Vein endothelial cell (primary cell): ENCODE data around the gene ARGLU1. TPM values are rescaled to one million over a fixed set of nuclear protein-coding genes. Genes with fewer than 3 reads are reported as not detected.

Source experiments
- total RNA-seq: library from RNA; depleted of rRNA; stranded (reverse); fragments of >200 nt; gene quantifications from 2 replicates; pipeline ENCODE4 v1.2.3, GENCODE V29; 2012

The ARGLU1 gene
- 62.7 and 84.3 TPM in 2 replicates for total RNA-seq

DNA sequence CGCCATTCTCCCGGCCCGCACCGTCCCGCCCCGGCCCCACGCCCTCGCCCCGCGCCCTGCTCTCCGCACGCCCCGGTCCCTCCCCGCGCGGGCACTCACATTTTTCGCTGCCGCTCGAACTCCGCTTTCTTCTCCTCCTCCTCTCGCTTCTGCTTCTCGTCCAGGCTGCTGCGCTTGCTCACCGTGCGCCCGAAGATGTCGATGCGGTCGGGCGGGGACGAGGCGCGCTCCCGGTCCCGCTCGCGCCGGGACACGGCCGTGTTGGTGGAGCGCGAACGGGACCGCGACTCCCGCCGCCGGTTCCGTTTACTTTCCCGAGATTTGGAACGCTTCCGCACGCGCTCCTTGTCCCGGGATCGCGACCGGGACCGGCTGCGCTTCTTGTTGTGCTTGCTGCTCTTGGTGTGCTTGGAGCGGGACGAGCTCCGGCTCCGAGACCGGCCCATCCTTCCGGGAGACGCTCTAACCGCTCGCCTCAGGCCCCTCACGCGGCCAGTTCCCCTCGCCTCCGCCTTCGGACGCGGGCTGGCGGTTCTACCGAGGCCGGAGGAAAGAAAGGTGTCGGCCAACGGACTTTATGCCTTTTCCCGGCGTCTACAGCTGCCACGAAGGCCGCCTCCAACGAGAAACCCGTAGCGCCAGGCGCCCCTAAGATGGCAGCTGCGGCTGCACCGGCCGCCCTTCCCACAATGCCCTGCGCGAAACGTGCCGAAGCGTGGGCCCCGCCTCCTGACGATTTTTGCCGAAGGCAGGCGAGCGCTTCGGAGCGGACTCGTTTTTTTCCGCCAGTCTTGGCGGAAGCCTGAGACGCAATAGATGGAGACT is at the start of gene ARGLU1:
TSS of gene ARGLU1 (minus strand) at position 664 of the 825 bp plus-strand sequence. CDS start at position 446, 218 bp downstream.

DNA sequence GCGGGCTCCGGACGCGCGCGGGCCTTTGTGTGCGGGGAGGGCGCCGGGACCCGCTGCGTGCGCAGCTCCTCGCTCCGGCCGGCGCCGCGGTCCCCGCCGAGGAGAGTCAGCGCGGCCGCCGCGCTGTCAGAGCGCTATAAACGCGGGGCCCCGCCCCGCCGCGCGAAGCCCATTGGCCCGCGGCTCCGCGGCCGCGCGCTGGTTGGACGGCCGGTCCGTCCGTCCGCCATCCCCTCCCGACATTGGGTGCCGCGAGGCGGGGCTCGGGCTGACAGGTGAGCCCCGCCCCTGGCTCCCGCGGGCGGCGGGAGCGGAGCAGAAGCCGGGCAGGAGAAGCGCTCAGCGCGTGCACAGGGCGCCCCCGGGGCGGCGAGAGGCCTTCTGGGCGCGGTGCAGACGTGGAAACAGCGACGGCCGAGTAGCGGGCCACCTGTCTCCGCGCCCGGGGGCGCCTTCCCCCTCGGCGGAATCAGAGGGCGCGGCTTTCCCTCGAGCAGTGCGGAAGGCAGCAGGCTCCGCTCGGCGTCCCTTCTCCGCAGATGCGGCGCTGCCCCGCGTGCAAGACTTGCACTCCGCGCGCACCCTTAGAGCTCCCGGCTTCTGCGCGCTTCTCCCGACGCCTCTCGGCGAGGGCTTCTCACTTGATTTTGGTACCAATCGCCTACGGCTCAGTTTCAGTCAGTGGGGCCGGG is 32.2 kb downstream of the ARGLU1 start, which contains the start of gene EFNB2:
TSS of gene EFNB2 (minus strand) at position 111 of the 692 bp plus-strand sequence. CDS start 698 bp downstream, outside the sequence.

Other genes starting within 250 kb of the ARGLU1 start
- gene EFNB2, start 32.5 kb downstream of the ARGLU1 start, total RNA-seq = 121 and 134 TPM in 2 replicates